Right lobe of liver (tissue), 4 donors: Measurements from ENCODE around the gene ZNF37A.

Experiments used
- POLR2A ChIP-seq: fragments of 450-650 bp; IDR thresholded peaks from one replicate; pipeline ENCODE4 v1.6.1; 2017; ENCODE audit warnings: antibody characterized with exemption, mild to moderate bottlenecking
- TF ChIP-seq, protein P1 (sequence below), 4 donors: fragments of 200-600 bp in 3 of 4; fragments of 450-650 bp in 1 of 4; IDR thresholded peaks; one replicate each; pipeline versions ENCODE4 v1.5.1 to v1.8.0; 2016 to 2022; ENCODE audit warnings: antibody characterized with exemption in 4 of 4, mild to moderate bottlenecking in 2 of 4
- donor health status: DM: no; HTN: no; CAD: no.
- donor health status: DM: no; HTN: no; CAD: no.
- donor health status: DM: no; HTN: yes; CAD: no.

DNA sequence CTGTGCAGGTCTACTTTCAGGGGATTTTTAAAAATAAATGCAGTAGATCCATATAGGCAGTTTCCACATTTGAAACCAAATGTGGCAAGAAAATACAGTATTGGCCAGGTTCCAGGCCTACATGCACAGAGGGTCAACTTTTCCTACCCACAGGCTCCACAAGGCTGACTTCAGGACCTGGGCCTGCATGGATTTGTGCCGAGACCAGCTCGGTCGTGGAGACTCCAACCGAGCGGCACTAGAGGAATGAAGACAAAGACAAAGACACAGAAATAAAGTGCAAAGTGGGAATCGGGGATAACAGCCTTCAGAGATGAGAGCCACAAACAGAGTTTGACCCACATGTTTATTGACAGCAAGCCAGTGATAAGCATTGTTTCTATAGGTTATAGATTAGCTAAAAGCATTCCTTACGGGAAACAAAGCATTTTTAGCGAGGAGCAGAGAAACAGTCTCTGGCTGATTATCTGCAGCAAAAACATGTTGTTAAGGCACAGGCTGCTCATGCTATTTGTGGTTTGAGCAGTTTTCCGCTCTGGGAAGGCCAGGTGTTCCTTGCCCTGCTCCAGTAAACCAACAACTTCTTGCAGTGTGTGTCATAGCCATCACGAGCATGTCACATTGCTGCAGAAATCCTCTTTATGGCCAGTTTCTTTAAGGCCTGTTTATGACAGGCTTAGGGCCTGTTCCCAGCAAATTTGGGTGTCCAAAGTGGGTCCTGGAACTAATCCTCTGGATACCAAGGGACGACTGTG lies 52.6 kb downstream of the ZNF37A start:
- TF ChIP-seq, protein P1, sequence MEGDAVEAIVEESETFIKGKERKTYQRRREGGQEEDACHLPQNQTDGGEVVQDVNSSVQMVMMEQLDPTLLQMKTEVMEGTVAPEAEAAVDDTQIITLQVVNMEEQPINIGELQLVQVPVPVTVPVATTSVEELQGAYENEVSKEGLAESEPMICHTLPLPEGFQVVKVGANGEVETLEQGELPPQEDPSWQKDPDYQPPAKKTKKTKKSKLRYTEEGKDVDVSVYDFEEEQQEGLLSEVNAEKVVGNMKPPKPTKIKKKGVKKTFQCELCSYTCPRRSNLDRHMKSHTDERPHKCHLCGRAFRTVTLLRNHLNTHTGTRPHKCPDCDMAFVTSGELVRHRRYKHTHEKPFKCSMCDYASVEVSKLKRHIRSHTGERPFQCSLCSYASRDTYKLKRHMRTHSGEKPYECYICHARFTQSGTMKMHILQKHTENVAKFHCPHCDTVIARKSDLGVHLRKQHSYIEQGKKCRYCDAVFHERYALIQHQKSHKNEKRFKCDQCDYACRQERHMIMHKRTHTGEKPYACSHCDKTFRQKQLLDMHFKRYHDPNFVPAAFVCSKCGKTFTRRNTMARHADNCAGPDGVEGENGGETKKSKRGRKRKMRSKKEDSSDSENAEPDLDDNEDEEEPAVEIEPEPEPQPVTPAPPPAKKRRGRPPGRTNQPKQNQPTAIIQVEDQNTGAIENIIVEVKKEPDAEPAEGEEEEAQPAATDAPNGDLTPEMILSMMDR (IDR thresholded peaks at IDR 0.05): no peak
- TF ChIP-seq POLR2A: no peak
